Measurements from ENCODE around the gene OR6Y1.

The OR6Y1 gene

DNA sequence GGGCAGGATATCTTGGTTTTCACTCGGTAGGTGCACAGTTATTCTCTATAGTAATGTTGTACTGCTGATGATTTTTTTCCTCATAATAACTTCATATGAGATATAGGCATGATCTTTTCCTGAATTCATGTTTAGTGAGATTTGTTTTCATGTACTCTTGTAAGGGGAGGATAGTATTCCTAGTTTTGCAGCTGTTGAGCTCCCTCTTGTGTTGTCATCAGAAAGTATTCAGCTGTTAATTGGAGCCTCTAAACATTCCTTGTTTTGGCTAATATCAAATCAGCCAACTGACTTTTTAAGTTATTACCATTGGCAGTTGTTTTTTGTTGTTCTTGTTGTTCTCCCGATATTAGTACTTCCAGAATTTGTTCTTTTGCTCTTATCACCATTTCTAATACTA, 57.8 kb downstream of the OR6Y1 start:
- DNase-seq = no peak

DNA sequence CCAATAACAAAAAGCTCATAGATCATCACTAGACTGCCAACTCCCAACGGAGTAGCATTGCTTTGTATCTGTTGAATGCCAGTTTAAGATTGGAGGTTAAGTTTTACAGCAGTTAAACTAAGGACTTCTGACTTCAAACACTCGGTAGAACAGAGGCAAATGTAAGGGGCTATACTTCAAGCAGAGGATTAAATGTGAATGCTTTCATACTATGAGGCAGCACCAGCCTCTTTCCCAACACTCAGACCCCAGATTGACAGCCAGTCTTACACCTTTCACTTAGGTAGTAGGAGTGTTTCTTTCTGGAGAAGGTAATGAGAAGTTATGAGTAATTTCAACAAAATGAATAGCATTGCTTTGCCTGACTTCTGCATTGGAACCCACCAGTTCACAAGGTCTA, 59.4 kb downstream of the OR6Y1 start:
- DNase-seq = no peak
